Testis (tissue), 5 donors: Measurements from ENCODE around the gene GP1BB. TPM values are rescaled to one million over a fixed set of nuclear protein-coding genes. Genes with fewer than 3 reads are reported as not detected.

Experiments used
- DNase-seq: peaks from one replicate; pipeline ENCODE4 v3.0.0-alpha.2; 2019
- H3K27ac ChIP-seq, 2 donors: fragments of 200-600 bp; sonication (generic); one replicate each; pipeline ENCODE4 v1.5.1; 2019
- H3K27me3 ChIP-seq: fragments of 200-600 bp; sonication (generic); one replicate; pipeline ENCODE4 v1.5.1; 2019
- H3K36me3 ChIP-seq: fragments of 200-600 bp; sonication (generic); one replicate; pipeline ENCODE4 v1.5.1; 2017; ENCODE audit warnings: low read depth; ENCODE audit errors: missing control alignments
- H3K4me1 ChIP-seq: fragments of 200-600 bp; sonication (generic); one replicate; pipeline ENCODE4 v1.5.1; 2019
- H3K4me3 ChIP-seq, 2 donors: fragments of 200-600 bp; sonication (generic); one replicate each; pipeline ENCODE4 v1.5.1; 2017 to 2019
- H3K9me3 ChIP-seq: fragments of 200-600 bp; sonication (generic); one replicate; pipeline ENCODE4 v1.5.1; 2017
- POLR2A ChIP-seq: fragments of 450-650 bp; IDR thresholded peaks from one replicate; pipeline ENCODE4 v1.6.1; 2017; ENCODE audit warnings: antibody characterized with exemption, mild to moderate bottlenecking, moderate library complexity
- WGBS, 2 donors: methylation state at CpG; one replicate each; pipeline ENCODE4 v1.1.5; 2018; 5-methylcytosine and 5-hydroxymethylcytosine counted together
- intact Hi-C: fragments of 100-400 bp; cut with DNase I; formaldehyde crosslinking; loops from one replicate; pipeline ENCODE4 v1.15.1; 2023; ENCODE audit warnings: low total_unique reads
- long read RNA-seq, 2 donors: transcript quantifications; one replicate each; lab custom pipeline, GENCODE V29; 2026
- polyA plus RNA-seq: library from polyadenylated mRNA; stranded (reverse); fragments of 350-450 nt; fragmentation: Illumina TruSeq; extraction: RNeasy Lipid Tissue Mini Kit (QIAGEN cat#74804); gene quantifications from one replicate; pipeline ENCODE4 v1.2.3, GENCODE V29; 2014; ENCODE audit warnings: low read depth, low replicate concordance; ENCODE audit not compliant: insufficient read depth
- total RNA-seq, 2 donors: library from RNA; depleted of rRNA; stranded (reverse); fragments of >200 nt; gene quantifications; one replicate each; pipeline ENCODE4 v1.2.3, GENCODE V29; 2016
- TF ChIP-seq, protein P1 (sequence below), 3 experiments: fragments of 450-650 bp in 2 of 3; fragments of 200-600 bp in 1 of 3; sonication (generic) in 1 of 3; IDR thresholded peaks; one replicate each; pipeline ENCODE4 v1.5.1; 2016 to 2019; ENCODE audit warnings: antibody characterized with exemption in 3 of 3, mild to moderate bottlenecking in 2 of 3, moderate library complexity in 1 of 3

The GP1BB gene
- total RNA-seq (10 to 100 TPM; 28.0 to 65.1 TPM), polyA plus RNA-seq (not detected)
- long read RNA-seq, donor 1, partial matches to known transcripts, result 0 of 4 reads
- long read RNA-seq, donor 1, other reads (novel, unspliced or antisense), result 0 of 4 reads
- long read RNA-seq, donor 2, transcript GP1BB-201 (2 exons, 1,553 nt), result major isoform, 5 of 5 reads
- long read RNA-seq, donor 2, partial matches to known transcripts, result 0 of 5 reads
- long read RNA-seq, donor 2, other reads (novel, unspliced or antisense), result 0 of 5 reads

DNA sequence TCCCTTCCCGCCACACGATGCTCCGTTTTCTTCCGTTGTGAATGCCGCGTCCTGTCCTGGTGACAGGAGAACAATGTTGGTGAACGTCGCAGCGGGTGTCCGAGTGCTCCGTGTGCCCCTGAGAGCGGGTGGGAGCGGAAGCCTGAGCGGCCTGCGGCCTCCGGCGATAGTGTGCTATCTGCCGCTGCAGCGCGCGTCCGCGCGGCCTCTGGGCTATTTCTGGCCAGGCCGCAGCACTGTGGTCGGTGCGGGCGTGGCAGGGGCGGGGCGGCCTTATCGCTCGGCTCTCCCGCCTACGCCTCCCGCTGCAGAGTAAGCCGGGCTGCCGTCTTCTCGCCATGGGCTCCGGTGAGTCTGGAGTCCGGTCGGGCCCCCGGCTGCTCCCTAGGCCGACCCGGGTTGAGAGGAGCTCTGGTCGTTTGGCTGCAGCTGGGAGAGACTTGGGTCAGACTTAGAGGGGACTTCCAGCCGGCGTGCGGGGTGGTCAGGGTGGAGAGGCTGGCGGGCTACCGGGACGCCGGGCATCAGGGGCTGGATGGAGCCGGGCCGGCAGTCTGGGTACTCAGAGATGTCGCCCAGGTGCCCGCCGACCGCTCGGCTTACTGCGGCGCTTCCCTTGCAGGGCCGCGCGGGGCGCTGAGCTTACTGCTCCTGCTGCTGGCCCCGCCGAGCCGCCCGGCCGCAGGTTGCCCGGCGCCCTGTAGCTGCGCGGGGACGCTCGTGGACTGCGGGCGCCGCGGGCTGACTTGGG, at the start of gene GP1BB:
Gene GP1BB, plus strand, starts transcription at position 308 of the 751 bp plus-strand sequence. Its CDS starts 31 bp downstream, at position 339.
- intact Hi-C loops, result no loop called here
- no peak within 1 kb of the TSS for H3K27ac ChIP-seq
- H3K36me3 ChIP-seq, result no peaks in the 10 kb centered on the region
- no peak for DNase-seq
- H3K27me3 ChIP-seq, result no peaks in the 10 kb centered on the region
- WGBS, 2 donors, result 52 to 68% methylated on average over 10 to 79 of the region's 80 CpGs
- TF ChIP-seq, protein P1, sequence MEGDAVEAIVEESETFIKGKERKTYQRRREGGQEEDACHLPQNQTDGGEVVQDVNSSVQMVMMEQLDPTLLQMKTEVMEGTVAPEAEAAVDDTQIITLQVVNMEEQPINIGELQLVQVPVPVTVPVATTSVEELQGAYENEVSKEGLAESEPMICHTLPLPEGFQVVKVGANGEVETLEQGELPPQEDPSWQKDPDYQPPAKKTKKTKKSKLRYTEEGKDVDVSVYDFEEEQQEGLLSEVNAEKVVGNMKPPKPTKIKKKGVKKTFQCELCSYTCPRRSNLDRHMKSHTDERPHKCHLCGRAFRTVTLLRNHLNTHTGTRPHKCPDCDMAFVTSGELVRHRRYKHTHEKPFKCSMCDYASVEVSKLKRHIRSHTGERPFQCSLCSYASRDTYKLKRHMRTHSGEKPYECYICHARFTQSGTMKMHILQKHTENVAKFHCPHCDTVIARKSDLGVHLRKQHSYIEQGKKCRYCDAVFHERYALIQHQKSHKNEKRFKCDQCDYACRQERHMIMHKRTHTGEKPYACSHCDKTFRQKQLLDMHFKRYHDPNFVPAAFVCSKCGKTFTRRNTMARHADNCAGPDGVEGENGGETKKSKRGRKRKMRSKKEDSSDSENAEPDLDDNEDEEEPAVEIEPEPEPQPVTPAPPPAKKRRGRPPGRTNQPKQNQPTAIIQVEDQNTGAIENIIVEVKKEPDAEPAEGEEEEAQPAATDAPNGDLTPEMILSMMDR (IDR thresholded peaks at IDR 0.05), result no peak
- TF ChIP-seq POLR2A, result no peak
- H3K4me3 ChIP-seq, result peak within 1 kb of the TSS; percentile 20 to 21
- peaks cover 8% of the 10 kb centered on the region for H3K4me1 ChIP-seq
- no peaks in the 10 kb centered on the region for H3K9me3 ChIP-seq

DNA sequence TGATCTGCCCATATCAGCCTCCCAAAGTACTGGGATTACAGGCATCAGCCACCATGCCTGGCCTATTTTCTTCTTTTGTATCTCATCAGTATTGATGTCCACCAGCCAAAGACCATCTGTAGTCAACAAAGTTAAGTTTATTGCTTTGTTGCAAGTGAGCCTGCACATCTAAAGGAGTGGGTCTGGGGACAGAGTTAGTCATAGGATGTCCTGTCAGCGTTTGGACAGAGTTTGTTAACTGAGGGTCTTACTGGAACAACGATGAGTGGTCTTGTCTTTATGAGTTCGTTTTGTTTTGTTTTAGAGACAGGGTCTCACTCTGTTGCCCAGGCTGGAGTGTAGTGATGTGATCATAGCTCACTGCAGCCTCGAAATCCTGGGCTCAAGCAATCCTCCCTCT, 49.7 kb upstream of the GP1BB start:
- 81 to 87% methylated on average over 4 of the region's 4 CpGs for WGBS, 2 donors
- DNase-seq, result no peak
- intact Hi-C loops, result no loop called here

DNA sequence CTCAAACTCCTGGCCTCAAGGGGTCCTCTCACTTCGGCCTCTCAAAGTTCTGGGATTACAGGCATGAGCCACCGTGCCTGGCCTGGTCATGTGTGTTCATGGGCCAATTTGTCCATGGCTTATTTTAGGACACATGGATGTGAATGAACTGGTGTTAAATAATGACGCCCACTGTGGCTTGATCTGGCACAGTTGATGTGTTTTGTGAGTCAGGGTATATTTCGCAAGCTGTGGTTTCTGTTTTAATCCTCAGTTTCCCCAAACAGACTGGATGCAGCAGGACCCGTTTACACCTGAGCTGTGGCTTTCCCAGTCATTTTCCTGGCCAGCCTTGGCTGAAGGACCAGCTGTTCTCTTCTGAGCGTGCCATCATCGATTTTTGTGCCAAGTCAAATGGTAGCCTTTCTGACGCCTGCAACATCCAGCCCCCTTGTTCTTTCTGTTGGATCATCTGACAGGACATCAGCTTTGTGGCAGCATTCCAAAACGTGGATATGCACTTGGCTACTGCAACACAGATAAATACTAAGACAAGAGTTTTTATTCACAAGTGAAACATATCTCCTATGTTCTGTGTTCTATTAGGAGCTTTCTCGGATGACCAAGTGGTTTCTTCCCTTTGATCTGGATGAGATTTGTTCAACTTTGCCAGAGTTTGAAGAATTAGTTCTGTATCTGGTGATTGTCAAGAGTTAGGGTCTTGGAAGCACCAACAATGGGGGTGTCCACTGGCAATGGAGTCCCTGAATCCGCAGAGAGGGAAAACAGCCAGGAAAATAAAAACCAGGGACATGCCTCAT, 49.0 kb upstream of the GP1BB start:
- intact Hi-C loops, result no loop called here
- no peaks in the 10 kb centered on the region for H3K36me3 ChIP-seq
- DNase-seq, result no peak
- TF ChIP-seq, protein P1 (IDR thresholded peaks at IDR 0.05), result no peak
- TF ChIP-seq POLR2A, result no peak
- no peak overlapping the region for H3K27ac ChIP-seq
- H3K9me3 ChIP-seq, result no peaks in the 10 kb centered on the region
- H3K4me1 ChIP-seq, result no peaks in the 10 kb centered on the region
- no peak overlapping the region for H3K4me3 ChIP-seq
- 87 to 88% methylated on average over 11 of the region's 11 CpGs for WGBS, 2 donors
- H3K27me3 ChIP-seq, result no peaks in the 10 kb centered on the region

More for the DNA sequence above, 49.7 kb upstream of the GP1BB start:
- no peaks in the 10 kb centered on the region for H3K9me3 ChIP-seq
- H3K27me3 ChIP-seq, result no peaks in the 10 kb centered on the region
- H3K4me3 ChIP-seq, result no peak overlapping the region
- no peak for TF ChIP-seq POLR2A
- TF ChIP-seq, protein P1 (IDR thresholded peaks at IDR 0.05), result no peak
- H3K27ac ChIP-seq, result no peak overlapping the region
- no peaks in the 10 kb centered on the region for H3K4me1 ChIP-seq
- H3K36me3 ChIP-seq, result no peaks in the 10 kb centered on the region

DNA sequence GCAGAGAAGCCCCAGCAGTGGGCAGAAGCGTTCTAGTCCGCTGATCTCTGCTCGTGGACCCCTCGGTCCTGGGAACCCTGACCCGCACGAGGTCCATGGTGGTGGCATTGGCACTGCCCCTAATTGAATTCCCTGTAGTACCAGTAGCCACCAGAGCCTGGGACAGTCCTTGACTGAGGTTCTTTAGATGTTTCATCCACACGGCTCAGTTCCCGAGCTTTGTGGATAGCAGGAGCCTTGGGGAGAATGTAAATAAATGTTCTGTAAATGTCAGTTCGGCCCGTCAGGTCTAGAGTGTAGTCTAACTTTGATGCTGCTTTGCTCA, 48.4 kb upstream of the GP1BB start:
- H3K27ac ChIP-seq, result no peak overlapping the region
- intact Hi-C loops, result no loop called here
- no peak overlapping the region for H3K4me3 ChIP-seq
- H3K9me3 ChIP-seq, result no peaks in the 10 kb centered on the region
- DNase-seq, result no peak
- no peaks in the 10 kb centered on the region for H3K36me3 ChIP-seq
- no peaks in the 10 kb centered on the region for H3K27me3 ChIP-seq
- H3K4me1 ChIP-seq, result no peaks in the 10 kb centered on the region
- TF ChIP-seq, protein P1 (IDR thresholded peaks at IDR 0.05), result no peak
- TF ChIP-seq POLR2A, result no peak
- 84 to 93% methylated on average over 9 to 10 of the region's 10 CpGs for WGBS, 2 donors
